Kidney capillary endothelial cell (primary cell): Measurements from ENCODE around the gene HDAC6.
"Not testable (repeated sequence)": the region's sequence is repeated elsewhere in the genome, so short reads cannot be mapped to it uniquely, and the experiment has no call there.

Experiments
- DNase-seq: peaks from one replicate; pipeline ENCODE4 v3.0.0-alpha.2; 2018; ENCODE audit warnings: low spot score

The HDAC6 gene

DNA sequence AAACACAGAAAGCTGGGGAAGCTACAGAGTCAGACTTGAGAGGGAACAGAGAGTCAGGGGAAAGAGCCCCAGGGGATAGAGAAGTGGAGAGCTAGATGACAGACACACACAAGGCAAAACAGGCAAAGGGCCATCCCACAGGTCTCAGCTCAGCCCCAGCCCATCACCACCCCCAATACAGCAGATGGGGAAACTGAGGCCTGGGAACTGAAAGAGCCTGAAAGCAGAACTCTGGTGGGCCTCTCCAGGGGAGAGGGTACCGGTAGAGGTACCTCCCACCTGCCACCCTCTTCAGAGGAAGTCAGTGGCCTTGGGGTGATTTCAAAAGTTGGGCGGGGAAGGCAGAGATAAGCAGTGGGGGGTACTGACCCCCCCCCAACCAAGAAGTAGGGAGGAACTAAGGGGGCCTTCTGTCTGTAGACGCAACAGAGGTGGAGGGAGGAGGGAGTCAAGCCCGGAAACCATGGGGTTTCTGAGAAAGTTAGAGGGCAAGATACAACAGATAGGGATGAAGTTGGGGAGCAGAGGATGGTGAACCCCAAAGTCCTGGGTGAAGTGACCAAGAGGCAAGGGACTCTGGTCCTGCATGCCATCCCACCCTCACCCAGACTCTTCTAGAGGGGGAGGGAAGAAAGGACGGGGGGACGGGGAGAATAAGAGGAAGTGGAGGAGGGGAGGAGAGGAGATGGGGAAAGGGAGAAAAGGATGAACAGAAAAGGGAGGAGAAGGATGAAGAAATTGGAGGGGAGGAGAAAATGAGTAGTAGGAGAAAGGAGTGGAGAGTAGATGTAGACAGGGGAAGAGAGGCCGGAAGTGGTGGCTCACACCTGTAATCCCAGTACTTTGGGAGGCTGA, 12.3 kb upstream of the HDAC6 start:
- no peak for DNase-seq

DNA sequence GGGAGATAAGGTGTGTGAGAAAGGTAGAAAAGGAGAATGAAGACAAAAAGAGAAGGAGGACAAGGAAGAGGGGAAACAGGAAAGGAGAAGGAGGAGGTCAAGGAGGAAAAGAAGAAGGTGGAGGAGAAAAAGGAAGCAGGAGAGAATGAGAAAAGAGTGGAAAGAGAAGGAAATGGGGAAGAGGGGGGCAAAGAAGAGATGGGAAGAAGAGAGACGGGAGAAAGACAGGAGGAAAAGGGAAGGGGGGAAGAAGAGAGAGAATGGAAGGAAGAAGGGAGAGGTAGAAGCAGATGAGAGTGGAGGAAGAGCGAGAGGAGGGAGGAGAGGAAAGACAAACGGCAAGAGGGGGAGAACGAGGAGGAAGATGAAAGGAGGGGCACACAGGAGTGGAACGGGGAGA, 11.4 kb upstream of the HDAC6 start:
- DNase-seq, result no peak

DNA sequence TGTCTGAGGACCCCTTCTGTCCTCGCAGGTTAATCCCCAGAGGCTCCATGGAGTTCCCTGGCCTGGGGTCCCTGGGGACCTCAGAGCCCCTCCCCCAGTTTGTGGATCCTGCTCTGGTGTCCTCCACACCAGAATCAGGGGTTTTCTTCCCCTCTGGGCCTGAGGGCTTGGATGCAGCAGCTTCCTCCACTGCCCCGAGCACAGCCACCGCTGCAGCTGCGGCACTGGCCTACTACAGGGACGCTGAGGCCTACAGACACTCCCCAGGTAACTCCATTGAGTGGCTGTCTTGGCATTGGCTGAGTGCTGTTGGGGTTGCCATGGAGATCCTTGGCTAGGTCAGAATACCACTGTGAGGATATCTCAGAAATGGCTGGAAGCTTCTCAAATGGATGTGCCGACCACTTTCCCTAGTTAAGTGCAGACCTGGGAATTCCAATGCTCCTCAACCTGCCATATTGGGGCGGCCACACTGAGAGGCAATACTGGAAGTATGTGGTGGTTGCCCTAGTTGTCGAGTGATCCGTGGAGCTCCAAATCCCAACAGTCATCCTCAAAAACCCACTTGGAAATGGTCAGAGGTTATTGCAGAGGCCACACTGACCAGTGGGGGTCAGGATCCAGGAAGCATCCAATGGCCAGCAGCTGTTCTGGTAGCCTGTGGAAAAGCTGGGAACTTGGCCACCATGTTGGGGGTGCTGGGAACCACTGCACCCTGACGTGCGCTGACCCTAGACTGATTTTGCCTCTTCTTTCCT, 10.6 kb upstream of the HDAC6 start:
- DNase-seq, result no peak

DNA sequence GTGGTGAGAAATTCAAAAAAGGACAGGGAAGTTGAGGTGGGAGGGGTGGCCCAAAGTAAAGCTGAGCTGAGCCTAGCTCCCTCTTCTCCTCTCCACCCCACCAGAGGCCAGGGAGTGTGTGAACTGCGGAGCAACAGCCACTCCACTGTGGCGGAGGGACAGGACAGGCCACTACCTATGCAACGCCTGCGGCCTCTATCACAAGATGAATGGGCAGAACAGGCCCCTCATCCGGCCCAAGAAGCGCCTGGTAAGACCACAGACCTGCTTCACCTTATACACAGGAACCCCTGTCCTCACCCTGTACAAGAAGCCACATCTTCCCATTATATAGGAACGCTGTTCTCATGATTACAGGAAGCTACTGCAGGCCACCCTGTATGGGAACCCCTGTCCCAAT, 9.6 kb upstream of the HDAC6 start:
- no peak for DNase-seq

DNA sequence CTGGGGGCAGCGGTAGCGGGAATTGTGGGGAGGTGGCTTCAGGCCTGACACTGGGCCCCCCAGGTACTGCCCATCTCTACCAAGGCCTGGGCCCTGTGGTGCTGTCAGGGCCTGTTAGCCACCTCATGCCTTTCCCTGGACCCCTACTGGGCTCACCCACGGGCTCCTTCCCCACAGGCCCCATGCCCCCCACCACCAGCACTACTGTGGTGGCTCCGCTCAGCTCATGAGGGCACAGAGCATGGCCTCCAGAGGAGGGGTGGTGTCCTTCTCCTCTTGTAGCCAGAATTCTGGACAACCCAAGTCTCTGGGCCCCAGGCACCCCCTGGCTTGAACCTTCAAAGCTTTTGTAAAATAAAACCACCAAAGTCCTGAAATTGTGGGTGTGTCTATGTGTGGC, 7.9 kb upstream of the HDAC6 start:
- DNase-seq, result no peak

DNA sequence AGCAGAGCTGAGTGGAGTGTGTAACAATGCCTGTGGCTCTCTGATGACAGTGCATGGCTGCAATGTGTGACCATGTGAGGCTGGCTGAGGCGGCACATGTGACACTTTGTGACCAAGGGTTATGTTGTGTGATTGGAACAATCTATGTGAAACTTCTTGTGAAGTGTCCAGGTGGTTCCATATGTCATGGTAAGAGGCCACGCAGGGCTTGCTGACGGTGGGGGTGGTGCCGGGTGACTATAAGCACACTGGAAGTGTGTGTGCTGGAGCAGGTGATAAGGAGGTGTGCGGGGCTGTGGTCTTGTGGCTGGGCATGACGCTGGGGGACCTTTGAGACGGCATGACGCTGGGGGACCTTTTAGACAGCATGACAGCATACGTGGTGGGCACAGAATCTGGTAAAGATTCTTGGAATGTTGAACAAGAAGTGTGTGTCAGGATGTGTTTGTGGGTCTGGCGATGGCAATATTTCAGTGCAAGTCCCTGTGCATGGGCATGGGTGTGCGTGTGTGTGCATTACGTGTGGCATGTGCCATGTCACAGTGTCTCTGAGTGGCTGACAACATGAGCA, 7.4 kb upstream of the HDAC6 start:
- no peak for DNase-seq

DNA sequence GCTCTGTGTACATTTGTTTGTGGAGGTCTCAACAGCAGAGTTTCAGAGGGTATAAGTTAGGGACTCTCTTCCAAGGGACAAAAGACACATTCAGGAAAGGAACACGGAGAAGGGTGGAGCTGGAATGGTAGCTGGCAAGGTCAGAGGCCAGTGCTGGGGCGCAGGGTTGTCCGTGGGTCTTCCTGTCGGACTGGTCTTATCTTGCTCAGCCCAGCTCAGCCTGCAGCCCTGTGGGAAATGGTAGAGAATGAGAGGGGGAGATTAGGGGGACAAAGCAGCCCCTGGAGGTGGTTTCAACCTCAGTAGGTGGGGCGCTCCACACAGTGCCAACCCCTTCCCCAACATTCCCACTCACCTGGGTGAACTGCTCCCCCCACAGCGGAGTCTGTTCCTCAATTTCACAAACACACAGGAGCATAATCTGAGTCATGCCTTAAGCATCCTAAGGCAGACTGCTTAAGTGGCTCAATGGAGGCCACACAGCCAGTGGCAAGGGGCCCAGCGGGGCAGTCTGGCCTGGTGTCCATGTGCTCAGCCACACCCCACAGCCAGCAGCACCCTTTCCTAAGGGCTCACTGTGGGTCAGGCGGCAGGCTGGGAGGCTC, 6.9 kb upstream of the HDAC6 start:
- no peak for DNase-seq

- DNase-seq, result no peak
Observed at GRCh38 chrX:48798318-48798717, 3.5 kb upstream of the HDAC6 start.

- peak; percentile 0 for DNase-seq
Observed at GRCh38 chrX:48800574-48801279, 1.1 kb upstream of the HDAC6 start.

DNA sequence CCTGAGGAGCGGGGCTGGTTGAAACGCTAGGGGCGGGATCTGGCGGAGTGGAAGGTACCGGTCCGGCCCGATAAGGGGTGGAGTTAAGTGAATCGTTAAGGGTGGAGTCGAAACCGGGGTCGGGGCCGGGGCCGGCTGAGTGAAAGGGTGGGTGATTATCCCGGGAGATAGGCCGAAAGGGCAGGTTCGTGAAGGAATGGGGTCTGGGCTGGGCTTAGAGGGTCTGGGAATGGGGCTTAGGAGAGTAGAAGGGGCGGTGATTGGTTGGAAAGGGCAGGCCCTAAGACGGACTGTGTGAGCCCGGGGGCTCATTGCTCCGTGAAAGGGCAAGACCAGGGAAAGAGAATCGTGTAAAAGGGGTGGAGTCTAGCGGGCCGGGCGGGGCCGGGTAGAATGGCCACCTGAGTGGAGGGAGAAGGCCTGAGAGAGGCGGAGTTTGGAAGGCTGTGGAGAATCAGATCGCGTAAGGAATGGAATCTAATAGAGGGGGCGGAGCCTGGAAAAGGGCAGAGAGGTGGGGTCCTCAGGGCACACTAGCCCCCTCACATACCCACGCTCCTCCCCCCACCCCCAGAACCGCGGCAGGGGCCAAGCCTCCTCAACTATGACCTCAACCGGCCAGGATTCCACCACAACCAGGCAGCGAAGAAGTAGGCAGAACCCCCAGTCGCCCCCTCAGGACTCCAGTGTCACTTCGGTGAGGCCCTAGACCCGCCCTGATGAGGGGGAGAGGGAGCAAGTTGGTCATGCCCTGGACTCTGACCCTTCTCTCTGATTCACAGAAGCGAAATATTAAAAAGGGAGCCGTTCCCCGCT, 430 bp downstream of the HDAC6 start:
- DNase-seq, result peak; percentile 33

GRCh38 chrX:48802905-48803200, 986 bp downstream of the HDAC6 start:
- DNase-seq, result no peak

DNA sequence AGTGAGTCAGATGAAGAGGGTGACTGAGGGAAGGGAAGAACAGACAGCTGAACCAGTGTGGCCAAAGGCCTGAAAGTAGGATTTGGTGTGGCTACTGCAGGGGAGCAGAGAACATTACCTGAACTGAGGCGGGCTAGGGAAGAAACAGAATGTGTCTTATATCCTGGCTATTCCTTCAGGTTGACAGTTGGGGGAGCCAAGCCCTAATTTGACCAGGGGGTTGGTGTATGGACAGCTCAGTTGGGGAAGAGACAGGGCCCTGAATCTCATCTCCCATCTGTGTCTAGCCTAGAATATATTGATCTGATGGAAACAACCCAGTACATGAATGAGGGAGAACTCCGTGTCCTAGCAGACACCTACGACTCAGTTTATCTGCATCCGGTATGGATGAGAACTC, 4.2 kb downstream of the HDAC6 start:
- no peak for DNase-seq

DNA sequence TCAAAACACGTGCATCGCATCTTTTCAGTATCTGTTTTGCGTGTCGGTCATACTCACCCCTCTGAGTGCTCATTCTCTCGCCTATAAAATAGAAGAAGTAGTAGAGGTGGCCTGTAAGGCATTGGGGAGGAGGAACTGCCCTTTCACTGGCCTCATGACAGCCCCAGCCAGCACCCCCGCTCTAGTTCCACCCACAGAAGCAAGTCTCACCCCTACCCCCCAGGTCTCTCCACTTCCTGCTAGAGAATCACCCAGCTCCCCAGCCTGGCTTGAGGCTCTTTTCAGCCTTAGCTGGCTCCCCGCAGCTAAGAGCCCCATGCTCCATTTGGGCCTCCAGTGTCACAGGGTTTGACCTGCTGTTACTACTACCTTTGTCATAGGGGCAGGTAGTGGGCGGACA, 11.8 kb downstream of the HDAC6 start:
- DNase-seq, result no peak

GRCh38 chrX:48814722-48815121, 12.9 kb downstream of the HDAC6 start:
- no peak for DNase-seq

DNA sequence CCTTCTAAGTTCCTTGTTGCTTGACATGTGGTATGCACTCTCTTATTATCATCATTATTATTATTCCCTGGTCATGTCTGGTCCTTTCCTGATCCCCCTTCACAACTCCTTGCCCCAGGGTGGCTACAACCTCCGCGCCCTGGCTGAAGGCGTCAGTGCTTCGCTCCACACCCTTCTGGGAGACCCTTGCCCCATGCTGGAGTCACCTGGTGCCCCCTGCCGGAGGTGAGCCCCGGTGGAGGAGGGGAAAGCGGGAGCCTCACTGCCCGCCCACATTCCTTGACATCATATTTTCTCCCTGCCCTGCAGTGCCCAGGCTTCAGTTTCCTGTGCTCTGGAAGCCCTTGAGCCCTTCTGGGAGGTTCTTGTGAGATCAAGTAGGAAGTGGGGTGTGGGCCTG, 13.4 kb downstream of the HDAC6 start:
- DNase-seq, result no peak

GRCh38 chrX:48816014-48816810, 14.3 kb downstream of the HDAC6 start:
- no peak for DNase-seq

DNA sequence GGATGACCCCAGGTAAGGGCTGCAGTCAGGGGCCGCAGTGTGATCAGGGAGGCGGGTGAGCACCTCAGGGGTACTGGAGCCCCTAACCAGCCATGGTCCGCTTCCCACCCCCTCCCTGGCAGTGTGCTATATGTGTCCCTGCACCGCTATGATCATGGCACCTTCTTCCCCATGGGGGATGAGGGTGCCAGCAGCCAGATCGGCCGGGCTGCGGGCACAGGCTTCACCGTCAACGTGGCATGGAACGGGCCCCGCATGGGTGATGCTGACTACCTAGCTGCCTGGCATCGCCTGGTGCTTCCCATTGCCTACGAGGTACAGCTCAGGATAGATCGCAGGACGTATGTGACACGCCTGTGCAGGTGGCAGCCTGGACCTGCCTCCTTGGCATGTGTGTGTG, 16.2 kb downstream of the HDAC6 start:
- DNase-seq, result no peak

GRCh38 chrX:48818866-48819265, 17.0 kb downstream of the HDAC6 start:
- no peak for DNase-seq

- not testable (repeated sequence) for DNase-seq
Observed at GRCh38 chrX:48819394-48819793, 17.5 kb downstream of the HDAC6 start.

- no peak for DNase-seq
Observed at GRCh38 chrX:48823053-48823452, 21.2 kb downstream of the HDAC6 start.

DNA sequence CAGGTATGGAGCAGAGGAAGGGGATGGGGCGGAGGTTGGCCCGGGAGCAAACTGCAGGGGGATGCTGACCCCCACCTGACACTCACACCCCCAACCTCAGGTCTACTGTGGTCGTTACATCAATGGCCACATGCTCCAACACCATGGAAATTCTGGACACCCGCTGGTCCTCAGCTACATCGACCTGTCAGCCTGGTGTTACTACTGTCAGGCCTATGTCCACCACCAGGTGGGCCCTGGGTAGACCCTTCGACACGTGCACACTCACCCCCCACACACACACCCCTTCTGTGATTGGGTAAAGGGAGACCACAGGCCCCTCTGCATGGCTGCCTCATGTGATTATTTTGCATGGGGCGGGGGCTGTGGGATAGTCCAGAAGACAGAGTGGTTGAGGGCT, 22.2 kb downstream of the HDAC6 start:
- no peak for DNase-seq
